Myocyte (in vitro differentiated cells): ENCODE measurements around the gene FANCI. TPM values are rescaled to one million over a fixed set of nuclear protein-coding genes. Genes with fewer than 3 reads are reported as not detected.

Experiments used
- DNase-seq: peaks from one replicate; pipeline ENCODE4 v3.0.0-alpha.2; 2012; ENCODE audit warnings: low read depth
- polyA plus RNA-seq: library from polyadenylated mRNA; unstranded; fragments of >200 nt; gene quantifications from one replicate; pipeline ENCODE4 v1.2.1, GENCODE V29; 2012; ENCODE audit warnings: missing spikeins
- total RNA-seq: library from RNA; depleted of rRNA; stranded (reverse); fragments of >200 nt; gene quantifications from 2 replicates; pipeline ENCODE4 v1.2.3, GENCODE V29; 2014

FANCI gene
- total RNA-seq, result 2.0 and 2.1 TPM in 2 replicates
- 1.4 TPM for polyA plus RNA-seq

DNA sequence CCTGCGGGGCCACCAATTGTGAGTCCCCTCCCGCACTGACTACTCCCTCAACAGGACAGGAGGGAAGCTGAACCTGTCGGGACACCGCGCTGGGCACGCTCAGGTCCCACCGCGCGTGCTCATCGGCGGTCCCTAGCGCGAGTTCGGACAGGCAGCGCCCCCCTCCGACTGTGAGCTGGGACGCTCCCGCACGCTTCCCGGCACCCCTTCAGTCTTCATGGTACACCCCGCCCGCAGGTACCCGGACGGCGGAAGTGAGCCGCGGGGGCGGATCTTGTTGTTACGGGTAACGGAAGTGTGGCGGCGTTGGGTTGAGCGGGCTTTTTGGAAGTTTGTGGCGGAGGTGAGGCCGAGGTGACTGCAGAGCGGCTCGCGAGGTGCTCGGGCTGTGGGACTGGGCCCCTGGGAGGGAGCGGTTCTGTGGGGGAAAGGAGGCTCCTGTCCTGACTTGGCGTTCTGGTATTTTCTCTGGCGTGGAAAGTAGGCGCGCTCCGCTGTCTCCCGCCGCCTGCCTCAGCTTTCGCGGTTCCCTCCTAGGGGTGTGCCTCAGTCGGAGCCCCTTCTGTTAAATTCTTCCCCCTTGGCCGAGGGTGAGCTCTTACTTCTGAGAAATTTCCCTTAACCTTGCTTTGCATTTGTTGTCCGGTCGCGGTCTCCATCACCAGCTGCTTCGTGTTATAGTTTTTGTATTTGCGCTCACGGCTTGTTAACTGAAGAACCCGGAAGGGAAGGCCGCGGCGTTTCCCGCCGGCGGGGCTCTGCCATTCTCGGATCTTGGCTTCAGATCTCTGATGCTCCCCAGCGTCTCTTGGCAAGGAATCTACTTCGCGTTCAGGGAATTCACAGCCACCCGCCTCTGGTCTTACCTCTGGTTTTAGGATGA, at the start of gene FANCI:
Gene FANCI, plus strand, starts transcription at position 289 of the 883 bp plus-strand sequence. CDS start 3,669 bp downstream, outside the sequence.
- peak; percentile 96 for DNase-seq

DNA sequence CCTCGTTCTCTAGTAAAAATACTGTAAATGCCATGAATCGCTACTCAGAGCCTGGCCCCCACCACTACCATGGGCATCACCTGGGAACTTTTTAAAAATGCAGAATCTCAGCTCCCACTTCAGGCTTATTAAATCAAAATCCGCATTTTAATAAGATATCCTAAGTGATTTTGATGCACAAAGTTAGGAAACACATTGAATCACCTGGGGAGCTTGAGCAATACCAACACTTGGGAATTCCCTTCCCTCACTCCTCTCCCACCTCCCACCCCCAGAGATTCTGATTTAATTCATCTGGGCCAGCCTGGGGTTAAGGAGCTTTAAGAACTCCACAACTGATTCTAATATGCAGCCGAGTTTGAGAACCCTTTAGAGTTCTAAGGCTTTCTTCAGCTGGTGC, 49.2 kb upstream of the FANCI start:
- no peak for DNase-seq

DNA sequence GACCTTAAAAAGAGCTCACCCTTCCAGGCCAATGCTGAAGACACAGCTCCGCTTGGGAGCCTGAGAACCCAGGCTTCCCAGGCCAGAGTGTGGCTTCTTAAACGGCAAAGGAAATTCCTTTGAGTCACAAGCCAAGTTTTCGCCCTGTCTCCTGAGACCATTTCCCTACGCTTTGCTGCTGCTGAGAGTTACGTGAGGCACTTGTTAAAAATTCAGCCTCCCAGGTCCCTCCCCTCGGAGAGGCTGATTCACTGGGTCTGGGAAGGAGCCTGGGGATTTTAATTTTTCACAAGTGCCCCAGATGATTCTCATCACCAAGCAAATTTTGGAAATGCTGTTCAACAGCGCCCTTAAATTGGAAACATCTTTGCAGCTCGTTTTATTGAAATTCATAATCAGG, 47.9 kb upstream of the FANCI start:
- DNase-seq, result no peak

- no peak for DNase-seq
Observed at GRCh38 chr15:89196241-89196640, 47.5 kb upstream of the FANCI start.

GRCh38 chr15:89196994-89197393, 46.8 kb upstream of the FANCI start:
- DNase-seq, result no peak

DNA sequence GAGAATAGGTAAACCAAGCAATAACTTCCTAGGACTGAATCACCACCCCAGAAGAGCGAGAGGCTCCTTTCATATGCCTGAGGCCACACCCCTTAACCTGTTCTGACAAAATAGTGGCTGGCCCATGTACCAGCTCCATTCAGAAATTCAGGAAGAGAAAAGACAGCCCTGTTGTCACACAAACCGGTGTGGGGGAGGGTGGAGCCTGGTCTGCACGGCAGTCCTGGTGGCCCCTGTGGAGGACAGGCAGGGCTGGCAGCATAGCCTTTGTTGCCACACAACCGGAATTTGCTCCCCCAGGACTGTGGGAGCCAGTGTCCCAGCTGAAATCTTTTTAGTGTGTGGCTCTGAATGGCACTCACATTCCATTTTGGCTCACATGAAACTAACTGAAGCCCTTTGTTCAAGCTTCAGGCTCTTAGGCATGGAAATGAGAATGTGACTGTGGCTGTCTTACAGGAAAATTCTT, 46.2 kb upstream of the FANCI start:
- DNase-seq, result peak; percentile 44

GRCh38 chr15:89198196-89198595, 45.6 kb upstream of the FANCI start:
- DNase-seq, result no peak

DNA sequence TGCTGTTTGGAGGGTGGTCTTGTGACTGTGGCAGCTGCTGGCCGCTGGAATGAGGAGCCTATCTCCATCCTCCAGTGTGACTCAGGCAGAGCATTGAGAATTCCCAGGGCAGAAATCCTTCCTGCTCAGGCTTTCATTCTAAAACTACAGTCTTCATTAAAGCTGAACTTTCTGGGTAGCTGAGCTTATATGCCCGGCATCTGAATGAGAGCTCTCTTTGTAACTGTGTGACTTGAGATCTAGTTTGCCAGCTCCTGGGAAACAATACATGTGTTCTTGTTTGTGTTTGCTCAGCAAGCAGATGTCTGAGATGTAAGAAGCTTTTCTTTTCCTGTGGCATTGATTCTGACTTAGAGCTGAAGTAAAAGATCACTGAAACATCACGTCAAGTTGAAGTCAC, 44.8 kb upstream of the FANCI start:
- DNase-seq, result no peak

DNA sequence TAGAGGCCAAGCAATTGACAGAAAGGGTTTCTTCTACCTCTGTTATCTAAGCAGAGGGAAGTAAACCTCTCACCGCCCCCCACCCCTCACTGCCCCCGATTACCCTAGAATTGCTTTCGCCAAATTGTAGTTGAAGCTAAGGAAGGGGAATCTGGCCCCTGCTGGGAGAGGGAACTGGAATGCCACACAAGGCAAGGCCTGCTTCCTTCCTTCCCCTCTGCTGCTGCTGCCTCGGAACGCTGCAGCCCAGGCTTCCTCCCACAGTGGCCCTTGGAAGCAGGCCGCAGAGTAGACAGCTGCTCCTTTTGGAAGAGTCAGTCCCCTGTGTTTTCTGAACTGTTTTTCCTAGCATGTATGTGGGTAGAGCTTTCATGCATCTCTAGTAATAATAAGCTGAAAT, 44.0 kb upstream of the FANCI start:
- DNase-seq, result no peak

- no peak for DNase-seq
Observed at GRCh38 chr15:89200182-89200581, 43.6 kb upstream of the FANCI start.

GRCh38 chr15:89201465-89202005, 42.2 kb upstream of the FANCI start:
- no peak for DNase-seq

GRCh38 chr15:89203705-89204273, 40.0 kb upstream of the FANCI start:
- DNase-seq, result no peak

DNA sequence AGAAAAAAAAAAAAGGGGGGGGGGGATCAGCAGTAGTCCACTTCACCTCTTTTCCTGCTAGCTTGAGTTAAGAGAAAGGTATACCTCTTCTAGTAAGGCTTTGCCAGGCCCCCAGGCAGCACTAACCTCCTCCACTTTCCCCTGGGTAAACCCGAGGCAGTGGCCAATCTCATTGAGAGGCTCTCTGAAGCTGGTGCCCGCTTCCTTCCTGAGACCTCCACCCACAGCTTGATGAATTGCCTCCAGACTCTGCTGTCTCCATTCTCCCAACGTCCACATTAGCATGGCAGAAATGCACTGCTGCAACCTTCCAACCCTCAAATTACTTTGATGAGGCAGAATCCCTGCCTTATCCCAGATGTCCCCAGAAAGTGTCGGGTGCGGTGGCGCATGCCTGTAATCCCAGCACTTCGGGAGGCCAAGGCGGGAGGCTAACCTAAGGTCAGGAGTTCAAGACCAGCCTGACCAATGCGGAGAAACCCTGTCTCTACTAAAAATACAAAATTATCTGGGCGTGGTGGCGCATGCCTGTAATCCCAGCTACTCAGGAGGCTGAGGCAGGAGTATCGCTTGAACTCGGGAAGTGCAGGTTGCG, 37.7 kb upstream of the FANCI start:
- no peak for DNase-seq

DNA sequence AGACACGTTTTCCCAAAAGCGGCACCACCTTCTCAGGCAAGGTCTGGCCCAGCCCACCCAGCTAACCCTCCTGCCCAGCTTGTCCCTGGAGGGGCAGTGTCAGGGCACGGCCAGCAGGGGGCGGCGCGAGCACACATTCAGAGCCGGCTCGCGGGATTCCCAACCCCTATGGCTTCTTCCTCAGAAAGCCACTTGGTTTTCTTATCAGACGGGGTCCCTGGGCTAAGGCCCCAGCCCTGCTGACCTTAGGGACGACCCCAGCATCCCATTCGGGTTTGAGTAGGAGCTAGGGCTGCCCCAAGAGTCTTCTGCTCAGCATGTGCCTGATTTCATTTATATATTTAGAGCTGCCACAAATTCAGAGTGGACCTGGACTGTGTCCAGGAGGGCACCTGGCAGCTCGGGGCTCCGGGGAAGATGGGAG, 36.9 kb upstream of the FANCI start:
- DNase-seq, result peak; percentile 68

DNA sequence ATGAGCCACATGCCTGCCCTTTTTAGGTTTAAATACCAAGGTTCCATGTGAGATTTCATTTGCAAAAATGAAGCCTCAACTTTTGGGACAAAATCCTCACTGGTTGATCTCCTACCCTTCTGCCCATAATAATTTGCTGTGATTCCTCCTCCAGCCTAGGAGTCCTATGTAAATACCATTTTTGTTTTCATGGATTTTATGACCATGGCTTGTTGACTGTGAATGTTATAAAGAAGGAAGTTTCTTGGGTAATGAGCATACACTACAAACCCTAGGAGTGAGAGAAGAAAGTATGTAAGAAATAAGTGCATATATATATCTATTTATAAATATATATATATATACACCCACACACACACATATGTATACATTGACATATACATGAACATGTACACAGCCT, 35.5 kb upstream of the FANCI start:
- no peak for DNase-seq

DNA sequence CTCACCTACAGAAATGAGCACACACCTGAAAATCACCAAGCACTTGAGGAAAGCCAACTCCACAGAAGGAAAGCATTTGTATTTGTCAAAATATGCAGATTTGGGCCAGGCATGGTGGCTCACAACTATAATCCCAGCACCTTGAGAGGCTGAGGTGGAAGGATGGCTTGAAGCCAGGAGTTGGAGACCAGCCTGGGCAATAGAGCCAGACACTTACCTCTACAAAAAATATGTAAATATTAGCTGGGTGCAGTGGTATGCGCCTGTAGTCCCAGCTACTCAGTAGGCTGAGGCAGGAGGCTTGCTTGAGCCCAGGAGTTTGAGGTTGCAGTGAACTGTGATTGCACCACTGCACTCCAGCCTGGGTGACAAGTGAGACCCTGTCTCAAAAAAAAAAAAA, 34.7 kb upstream of the FANCI start:
- no peak for DNase-seq

- DNase-seq, result no peak
Observed at GRCh38 chr15:89211678-89212170, 32.1 kb upstream of the FANCI start.

DNA sequence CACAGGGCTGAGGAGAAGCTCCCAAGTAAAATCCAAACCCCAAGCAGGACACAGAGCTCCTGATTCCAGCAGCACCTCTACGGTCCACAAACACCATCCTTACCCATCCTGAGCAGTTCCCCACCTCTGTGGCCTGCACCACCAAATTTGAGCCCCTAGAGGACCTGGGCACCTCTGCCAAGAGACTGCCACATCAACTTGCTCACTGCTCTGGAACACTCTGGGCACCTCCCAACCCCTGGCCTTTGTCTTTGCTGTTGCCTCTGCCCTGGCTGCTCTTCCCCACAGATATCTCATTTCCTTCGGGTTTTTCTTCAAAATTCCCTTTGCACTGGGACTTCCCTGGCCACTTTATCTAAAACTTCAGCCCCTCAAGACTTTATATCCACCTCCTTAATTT, 28.2 kb upstream of the FANCI start:
- DNase-seq, result no peak

- no peak for DNase-seq
Observed at GRCh38 chr15:89217031-89217430, 26.7 kb upstream of the FANCI start.

DNA sequence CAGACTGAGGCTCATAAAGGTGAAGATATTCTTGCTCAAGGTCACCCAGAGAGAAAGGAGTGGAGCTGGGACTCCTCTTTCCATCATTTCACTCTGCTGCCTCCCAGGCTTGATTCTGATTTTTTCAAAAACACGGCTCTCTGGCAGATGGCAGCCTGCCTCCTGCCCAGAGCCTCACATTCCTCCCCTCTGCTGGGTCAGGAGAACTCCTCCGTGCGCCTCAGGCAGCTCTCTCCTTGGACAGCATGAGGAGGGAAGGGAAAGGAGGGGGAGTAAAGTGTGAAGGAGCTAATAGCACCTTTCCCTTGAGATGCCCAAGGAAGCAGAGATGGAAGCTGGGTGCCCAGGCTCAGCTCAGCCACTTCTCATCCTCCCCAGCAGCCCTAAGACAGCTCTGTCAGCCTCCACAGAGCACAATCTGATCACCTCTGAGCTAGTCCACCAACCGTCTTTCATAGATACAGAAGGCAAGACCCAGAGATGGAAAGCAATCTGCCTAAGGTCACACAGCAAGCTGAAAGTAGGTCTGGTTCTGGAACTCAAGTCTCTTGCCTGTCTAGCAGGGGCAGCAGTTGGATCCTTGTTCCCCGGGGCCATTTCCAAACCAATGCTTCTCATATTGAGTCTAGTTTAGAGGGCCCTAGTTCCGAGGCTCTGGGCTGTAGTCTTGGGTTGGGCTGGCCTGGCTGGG, 25.9 kb upstream of the FANCI start:
- no peak for DNase-seq

GRCh38 chr15:89218531-89218930, 25.2 kb upstream of the FANCI start:
- no peak for DNase-seq
